GM08714 (cell line): ENCODE results near the gene FAM53B.

ENCODE experiments used
- H3K4me3 ChIP-seq: fragments of 200-500 bp; sonication (Bioruptor generic); 2 replicates; pipeline ENCODE4 v1.5.1; 2014; ENCODE audit warnings: mild to moderate bottlenecking, low read length, inconsistent platforms
- ZNF274 ChIP-seq: IDR thresholded peaks from 2 replicates; pipeline ENCODE4 v1.6.1; 2012; ENCODE audit warnings: mild to moderate bottlenecking, low read depth, low read length

FAM53B gene

GRCh38 chr10:124725791-124726190 is 18.4 kb downstream of the FAM53B start:
- TF ChIP-seq ZNF274, result no peak
- no peak overlapping the region for H3K4me3 ChIP-seq

GRCh38 chr10:124725171-124725631 is 19.0 kb downstream of the FAM53B start:
- H3K4me3 ChIP-seq, result no peak overlapping the region
- no peak for TF ChIP-seq ZNF274

GRCh38 chr10:124724279-124725027 is 19.7 kb downstream of the FAM53B start:
- no peak for TF ChIP-seq ZNF274
- no peak overlapping the region for H3K4me3 ChIP-seq

- no peak for TF ChIP-seq ZNF274
Observed at GRCh38 chr10:124723826-124724225, 20.4 kb downstream of the FAM53B start.

GRCh38 chr10:124722798-124723783 is 21.1 kb downstream of the FAM53B start:
- H3K4me3 ChIP-seq, result no peak overlapping the region; the same call in 1 of the 2 replicates
- no peak for TF ChIP-seq ZNF274

More at GRCh38 chr10:124723826-124724225, 20.4 kb downstream of the FAM53B start:
- H3K4me3 ChIP-seq, result no peak overlapping the region

GRCh38 chr10:124721330-124722045 is 22.7 kb downstream of the FAM53B start:
- no peak overlapping the region for H3K4me3 ChIP-seq
- TF ChIP-seq ZNF274, result no peak

GRCh38 chr10:124719213-124719851 is 24.8 kb downstream of the FAM53B start:
- no peak for TF ChIP-seq ZNF274
- H3K4me3 ChIP-seq, result peak overlapping the region; percentile 4; the same call in 1 of the 2 replicates

- TF ChIP-seq ZNF274, result no peak
- no peak overlapping the region; the same call in 1 of the 2 replicates for H3K4me3 ChIP-seq
Observed at GRCh38 chr10:124717911-124718741, 26.1 kb downstream of the FAM53B start.

GRCh38 chr10:124717041-124717757 is 27.0 kb downstream of the FAM53B start:
- no peak for TF ChIP-seq ZNF274
- no peak overlapping the region for H3K4me3 ChIP-seq

- no peak overlapping the region for H3K4me3 ChIP-seq
- no peak for TF ChIP-seq ZNF274
Observed at GRCh38 chr10:124716369-124716768, 27.8 kb downstream of the FAM53B start.

- H3K4me3 ChIP-seq, result no peak overlapping the region
- TF ChIP-seq ZNF274, result no peak
Observed at GRCh38 chr10:124715439-124715838, 28.7 kb downstream of the FAM53B start.

- no peak for TF ChIP-seq ZNF274
Observed at GRCh38 chr10:124713679-124714255, 30.4 kb downstream of the FAM53B start.

More at GRCh38 chr10:124713679-124714255, 30.4 kb downstream of the FAM53B start:
- H3K4me3 ChIP-seq, result no peak overlapping the region
